ENCODE data around the gene PIM1. TPM values are rescaled to one million over a fixed set of nuclear protein-coding genes. Genes with fewer than 3 reads are reported as not detected.

PIM1 gene
- total and polyA plus RNA-seq, 9 of the 15 experiments (the other 6 are each of a cell fraction or from before 2014, with no cell fraction given): 19.0 to 789 (median 212) TPM

DNA sequence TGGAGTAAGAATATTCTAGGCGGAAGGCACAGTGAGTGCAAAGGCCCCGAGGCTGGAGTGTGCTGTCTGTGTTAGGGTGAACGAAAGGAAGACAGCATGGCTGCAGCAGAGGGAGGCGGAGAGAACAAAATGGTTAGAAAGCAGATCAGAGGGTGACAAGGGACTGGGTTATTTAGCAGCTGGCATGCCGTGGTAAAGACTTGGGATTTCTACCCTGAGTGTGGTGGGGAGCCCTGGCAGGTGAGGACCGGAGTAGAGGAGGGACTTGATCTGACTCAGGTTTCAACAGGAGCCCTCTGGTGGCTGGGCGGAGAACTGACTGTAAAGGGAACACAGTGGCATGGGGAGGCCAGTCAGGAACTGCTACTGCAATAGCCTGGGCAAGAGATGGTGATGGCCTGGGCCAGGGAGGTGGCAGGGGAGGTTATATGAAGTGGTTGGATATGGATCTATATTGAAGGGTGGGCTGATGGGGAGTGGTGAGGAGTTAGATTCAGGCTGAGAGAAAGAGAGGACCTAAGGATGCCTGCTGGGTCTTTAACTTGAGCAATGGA, 38.0 kb downstream of the PIM1 start (continued):
- TF ChIP-seq, protein P1, sequence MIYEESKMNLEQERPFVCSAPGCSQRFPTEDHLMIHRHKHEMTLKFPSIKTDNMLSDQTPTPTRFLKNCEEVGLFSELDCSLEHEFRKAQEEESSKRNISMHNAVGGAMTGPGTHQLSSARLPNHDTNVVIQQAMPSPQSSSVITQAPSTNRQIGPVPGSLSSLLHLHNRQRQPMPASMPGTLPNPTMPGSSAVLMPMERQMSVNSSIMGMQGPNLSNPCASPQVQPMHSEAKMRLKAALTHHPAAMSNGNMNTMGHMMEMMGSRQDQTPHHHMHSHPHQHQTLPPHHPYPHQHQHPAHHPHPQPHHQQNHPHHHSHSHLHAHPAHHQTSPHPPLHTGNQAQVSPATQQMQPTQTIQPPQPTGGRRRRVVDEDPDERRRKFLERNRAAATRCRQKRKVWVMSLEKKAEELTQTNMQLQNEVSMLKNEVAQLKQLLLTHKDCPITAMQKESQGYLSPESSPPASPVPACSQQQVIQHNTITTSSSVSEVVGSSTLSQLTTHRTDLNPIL (CRISPR knock-in tag; IDR thresholded peaks at IDR 0.05): 0 out of 2 replicates have a peak, but pooled peaks have one; percentile 44
- TF ChIP-seq HIVEP1 (CRISPR knock-in tag; IDR thresholded peaks at IDR 0.05) (0 out of 2 replicates have a peak, but pooled peaks have one; percentile 72), CBFB (CRISPR knock-in tag; IDR thresholded peaks at IDR 0.05) (0 out of 2 replicates have a peak, but pooled peaks have one; percentile 67), ASH1L (IDR thresholded peaks at IDR 0.05; ENCODE audit: borderline replicate concordance, low read depth, partially characterized antibody) (no peak), ZNF41 (CRISPR knock-in tag; conservative IDR thresholded peaks at IDR 0.05) (0 out of 2 replicates have a peak, but pooled peaks have one; percentile 46), COPS2 (conservative IDR thresholded peaks at IDR 0.05) (no peak), ARNT (IDR thresholded peaks at IDR 0.05) (0 out of 4 replicates have a peak, but pooled peaks of 1 of the 2 experiments have one; percentile 36), HLTF (IDR thresholded peaks at IDR 0.05) (no peak), CREM (IDR thresholded peaks at IDR 0.05; ENCODE audit: low read depth) (peak; percentile 32; the same call in 1 of the 2 replicates)
- TF ChIP-seq, protein P2, sequence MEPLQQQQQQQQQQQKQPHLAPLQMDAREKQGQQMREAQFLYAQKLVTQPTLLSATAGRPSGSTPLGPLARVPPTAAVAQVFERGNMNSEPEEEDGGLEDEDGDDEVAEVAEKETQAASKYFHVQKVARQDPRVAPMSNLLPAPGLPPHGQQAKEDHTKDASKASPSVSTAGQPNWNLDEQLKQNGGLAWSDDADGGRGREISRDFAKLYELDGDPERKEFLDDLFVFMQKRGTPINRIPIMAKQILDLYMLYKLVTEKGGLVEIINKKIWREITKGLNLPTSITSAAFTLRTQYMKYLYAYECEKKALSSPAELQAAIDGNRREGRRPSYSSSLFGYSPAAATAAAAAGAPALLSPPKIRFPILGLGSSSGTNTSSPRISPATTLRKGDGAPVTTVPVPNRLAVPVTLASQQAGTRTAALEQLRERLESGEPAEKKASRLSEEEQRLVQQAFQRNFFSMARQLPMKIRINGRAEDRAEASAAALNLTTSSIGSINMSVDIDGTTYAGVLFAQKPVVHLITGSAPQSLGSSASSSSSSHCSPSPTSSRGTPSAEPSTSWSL (CRISPR knock-in tag; IDR thresholded peaks at IDR 0.05; ENCODE audit: borderline replicate concordance): peak; percentile 27; the same call in 1 of the 2 replicates
- TF ChIP-seq, protein P3, sequence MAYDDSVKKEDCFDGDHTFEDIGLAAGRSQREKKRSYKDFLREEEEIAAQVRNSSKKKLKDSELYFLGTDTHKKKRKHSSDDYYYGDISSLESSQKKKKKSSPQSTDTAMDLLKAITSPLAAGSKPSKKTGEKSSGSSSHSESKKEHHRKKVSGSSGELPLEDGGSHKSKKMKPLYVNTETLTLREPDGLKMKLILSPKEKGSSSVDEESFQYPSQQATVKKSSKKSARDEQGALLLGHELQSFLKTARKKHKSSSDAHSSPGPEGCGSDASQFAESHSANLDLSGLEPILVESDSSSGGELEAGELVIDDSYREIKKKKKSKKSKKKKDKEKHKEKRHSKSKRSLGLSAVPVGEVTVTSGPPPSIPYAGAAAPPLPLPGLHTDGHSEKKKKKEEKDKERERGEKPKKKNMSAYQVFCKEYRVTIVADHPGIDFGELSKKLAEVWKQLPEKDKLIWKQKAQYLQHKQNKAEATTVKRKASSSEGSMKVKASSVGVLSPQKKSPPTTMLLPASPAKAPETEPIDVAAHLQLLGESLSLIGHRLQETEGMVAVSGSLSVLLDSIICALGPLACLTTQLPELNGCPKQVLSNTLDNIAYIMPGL (CRISPR knock-in tag; IDR thresholded peaks at IDR 0.05): no peak
- TF ChIP-seq, protein P4, sequence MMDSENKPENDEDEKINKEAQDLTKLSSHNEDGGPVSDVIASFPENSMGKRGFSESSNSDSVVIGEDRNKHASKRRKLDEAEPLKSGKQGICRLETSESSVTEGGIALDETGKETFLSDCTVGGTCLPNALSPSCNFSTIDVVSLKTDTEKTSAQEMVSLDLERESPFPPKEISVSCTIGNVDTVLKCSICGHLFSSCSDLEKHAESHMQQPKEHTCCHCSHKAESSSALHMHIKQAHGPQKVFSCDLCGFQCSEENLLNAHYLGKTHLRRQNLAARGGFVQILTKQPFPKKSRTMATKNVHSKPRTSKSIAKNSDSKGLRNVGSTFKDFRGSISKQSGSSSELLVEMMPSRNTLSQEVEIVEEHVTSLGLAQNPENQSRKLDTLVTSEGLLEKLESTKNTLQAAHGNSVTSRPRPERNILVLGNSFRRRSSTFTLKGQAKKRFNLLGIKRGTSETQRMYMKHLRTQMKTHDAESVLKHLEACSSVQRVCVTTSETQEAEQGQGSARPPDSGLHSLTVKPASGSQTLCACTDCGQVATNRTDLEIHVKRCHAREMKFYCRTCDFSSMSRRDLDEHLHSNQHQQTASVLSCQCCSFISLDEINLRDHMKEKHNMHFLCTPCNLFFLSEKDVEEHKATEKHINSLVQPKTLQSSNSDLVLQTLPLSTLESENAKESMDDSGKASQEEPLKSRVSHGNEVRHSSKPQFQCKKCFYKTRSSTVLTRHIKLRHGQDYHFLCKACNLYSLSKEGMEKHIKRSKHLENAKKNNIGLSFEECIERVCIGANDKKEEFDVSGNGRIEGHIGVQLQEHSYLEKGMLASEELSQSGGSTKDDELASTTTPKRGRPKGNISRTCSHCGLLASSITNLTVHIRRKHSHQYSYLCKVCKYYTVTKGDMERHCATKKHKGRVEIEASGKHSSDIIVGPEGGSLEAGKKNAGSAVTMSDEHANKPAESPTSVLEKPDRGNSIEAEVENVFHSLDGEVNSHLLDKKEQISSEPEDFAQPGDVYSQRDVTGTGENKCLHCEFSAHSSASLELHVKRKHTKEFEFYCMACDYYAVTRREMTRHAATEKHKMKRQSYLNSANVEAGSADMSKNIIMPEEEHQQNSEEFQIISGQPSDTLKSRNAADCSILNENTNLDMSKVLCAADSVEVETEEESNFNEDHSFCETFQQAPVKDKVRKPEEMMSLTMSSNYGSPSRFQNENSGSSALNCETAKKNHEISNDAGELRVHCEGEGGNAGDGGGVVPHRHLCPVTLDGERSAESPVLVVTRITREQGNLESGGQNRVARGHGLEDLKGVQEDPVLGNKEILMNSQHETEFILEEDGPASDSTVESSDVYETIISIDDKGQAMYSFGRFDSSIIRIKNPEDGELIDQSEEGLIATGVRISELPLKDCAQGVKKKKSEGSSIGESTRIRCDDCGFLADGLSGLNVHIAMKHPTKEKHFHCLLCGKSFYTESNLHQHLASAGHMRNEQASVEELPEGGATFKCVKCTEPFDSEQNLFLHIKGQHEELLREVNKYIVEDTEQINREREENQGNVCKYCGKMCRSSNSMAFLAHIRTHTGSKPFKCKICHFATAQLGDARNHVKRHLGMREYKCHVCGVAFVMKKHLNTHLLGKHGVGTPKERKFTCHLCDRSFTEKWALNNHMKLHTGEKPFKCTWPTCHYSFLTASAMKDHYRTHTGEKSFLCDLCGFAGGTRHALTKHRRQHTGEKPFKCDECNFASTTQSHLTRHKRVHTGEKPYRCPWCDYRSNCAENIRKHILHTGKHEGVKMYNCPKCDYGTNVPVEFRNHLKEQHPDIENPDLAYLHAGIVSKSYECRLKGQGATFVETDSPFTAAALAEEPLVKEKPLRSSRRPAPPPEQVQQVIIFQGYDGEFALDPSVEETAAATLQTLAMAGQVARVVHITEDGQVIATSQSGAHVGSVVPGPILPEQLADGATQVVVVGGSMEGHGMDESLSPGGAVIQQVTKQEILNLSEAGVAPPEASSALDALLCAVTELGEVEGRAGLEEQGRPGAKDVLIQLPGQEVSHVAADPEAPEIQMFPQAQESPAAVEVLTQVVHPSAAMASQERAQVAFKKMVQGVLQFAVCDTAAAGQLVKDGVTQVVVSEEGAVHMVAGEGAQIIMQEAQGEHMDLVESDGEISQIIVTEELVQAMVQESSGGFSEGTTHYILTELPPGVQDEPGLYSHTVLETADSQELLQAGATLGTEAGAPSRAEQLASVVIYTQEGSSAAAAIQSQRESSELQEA (IDR thresholded peaks at IDR 0.05; ENCODE audit: low read depth): no peak
